GM23248 (cell line): ENCODE data around the gene PPM1L.

Experiments
- EZH2 ChIP-seq: fragments of 200-600 bp; sonication (generic); IDR thresholded peaks from 2 replicates; pipeline ENCODE4 v1.6.1; 2018; ENCODE audit warnings: antibody characterized with exemption, mild to moderate bottlenecking; ENCODE audit not compliant: insufficient read depth, poor library complexity, severe bottlenecking
- EZH2phosphoT487 ChIP-seq: fragments of 200-600 bp; sonication (generic); IDR thresholded peaks from 2 replicates; pipeline ENCODE4 v1.6.1; 2018; ENCODE audit warnings: antibody characterized with exemption, moderate library complexity, mild to moderate bottlenecking, low read depth; ENCODE audit not compliant: insufficient read depth

DNA sequence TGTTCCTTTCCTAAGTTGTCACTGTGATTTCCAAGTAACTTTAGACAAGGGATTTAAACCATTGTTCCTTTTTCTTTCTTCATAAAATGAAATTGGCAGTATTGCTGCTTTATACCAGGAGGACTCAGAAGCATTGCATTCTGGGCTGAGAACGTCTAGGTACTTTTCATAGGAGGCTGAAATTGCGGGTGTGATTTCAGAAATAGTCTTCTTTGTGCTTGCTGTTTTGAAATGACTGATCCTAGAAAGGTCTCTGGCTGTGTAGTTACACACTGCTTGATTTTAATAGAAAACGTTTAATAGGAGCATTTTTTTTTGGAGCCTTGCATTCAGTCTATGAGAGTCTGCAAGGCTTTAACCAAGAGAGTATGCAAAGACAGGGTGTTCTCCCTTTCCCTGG is 56.3 kb downstream of the PPM1L start:
- no peak for TF ChIP-seq EZH2
- no peak for TF ChIP-seq EZH2phosphoT487
